GM10266 (cell line): Measurements from ENCODE around the gene PDE6A.
"Not testable (repeated sequence)": the region's sequence is repeated elsewhere in the genome, so short reads cannot be mapped to it uniquely, and the experiment has no call there.

ENCODE experiments used
- DNase-seq: peaks from one replicate; pipeline ENCODE4 v3.0.0; 2012; ENCODE audit errors: extremely low spot score
- TF ChIP-seq, protein P1 (sequence below): IDR thresholded peaks from 2 replicates; pipeline ENCODE4 v1.5.1; 2012; ENCODE audit warnings: mild to moderate bottlenecking, low read depth; ENCODE audit not compliant: control insufficient read depth, insufficient read depth; ENCODE audit errors: missing control alignments

The PDE6A gene

DNA sequence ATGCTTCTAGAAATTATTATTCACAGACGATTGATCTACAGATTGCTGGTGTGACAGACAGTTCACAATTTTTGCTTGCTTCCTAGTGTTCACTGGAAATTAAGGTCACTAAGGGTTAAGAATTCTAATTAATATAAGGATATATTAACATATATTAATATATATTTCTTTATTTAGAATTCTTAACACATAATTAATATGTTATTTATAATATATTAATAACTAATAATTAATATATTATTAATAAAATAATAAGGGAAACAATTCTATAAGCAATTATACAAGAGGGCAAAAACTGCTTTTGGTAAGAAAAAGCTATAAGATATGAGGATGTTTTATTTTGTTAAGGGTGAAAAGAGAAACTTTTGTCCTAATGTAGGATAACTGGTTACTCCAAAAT lies 56.3 kb downstream of the PDE6A start:
- TF ChIP-seq, protein P1, sequence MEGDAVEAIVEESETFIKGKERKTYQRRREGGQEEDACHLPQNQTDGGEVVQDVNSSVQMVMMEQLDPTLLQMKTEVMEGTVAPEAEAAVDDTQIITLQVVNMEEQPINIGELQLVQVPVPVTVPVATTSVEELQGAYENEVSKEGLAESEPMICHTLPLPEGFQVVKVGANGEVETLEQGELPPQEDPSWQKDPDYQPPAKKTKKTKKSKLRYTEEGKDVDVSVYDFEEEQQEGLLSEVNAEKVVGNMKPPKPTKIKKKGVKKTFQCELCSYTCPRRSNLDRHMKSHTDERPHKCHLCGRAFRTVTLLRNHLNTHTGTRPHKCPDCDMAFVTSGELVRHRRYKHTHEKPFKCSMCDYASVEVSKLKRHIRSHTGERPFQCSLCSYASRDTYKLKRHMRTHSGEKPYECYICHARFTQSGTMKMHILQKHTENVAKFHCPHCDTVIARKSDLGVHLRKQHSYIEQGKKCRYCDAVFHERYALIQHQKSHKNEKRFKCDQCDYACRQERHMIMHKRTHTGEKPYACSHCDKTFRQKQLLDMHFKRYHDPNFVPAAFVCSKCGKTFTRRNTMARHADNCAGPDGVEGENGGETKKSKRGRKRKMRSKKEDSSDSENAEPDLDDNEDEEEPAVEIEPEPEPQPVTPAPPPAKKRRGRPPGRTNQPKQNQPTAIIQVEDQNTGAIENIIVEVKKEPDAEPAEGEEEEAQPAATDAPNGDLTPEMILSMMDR = no peak
- no peak for DNase-seq

DNA sequence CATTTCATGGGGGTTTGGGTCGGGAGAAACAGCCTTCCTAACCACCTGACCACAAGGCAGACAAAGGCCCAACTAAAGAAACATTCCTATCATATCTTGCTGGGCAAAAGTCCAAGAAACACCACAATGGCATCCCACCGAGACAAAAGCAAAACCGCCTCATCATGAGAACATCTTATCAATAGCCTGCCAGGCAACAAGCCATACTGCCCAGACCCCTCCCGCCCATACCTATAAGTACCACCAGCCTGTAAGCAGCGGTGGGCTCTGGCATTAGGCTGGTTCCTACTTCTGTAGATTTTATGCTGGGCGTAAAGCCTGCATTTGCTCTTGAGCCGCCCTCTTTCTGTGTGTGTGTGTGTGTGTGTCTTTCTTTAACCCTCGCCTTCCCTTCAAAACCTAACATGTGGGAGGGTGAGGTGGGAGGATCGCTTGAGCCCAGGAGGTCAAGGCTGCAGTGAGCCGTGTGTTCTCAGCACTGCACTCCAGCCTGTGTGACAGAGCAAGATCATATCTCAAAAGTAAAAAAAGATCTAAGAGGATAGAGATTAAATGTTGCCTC lies 56.9 kb downstream of the PDE6A start:
- no peak for DNase-seq
- TF ChIP-seq, protein P1 = no peak

DNA sequence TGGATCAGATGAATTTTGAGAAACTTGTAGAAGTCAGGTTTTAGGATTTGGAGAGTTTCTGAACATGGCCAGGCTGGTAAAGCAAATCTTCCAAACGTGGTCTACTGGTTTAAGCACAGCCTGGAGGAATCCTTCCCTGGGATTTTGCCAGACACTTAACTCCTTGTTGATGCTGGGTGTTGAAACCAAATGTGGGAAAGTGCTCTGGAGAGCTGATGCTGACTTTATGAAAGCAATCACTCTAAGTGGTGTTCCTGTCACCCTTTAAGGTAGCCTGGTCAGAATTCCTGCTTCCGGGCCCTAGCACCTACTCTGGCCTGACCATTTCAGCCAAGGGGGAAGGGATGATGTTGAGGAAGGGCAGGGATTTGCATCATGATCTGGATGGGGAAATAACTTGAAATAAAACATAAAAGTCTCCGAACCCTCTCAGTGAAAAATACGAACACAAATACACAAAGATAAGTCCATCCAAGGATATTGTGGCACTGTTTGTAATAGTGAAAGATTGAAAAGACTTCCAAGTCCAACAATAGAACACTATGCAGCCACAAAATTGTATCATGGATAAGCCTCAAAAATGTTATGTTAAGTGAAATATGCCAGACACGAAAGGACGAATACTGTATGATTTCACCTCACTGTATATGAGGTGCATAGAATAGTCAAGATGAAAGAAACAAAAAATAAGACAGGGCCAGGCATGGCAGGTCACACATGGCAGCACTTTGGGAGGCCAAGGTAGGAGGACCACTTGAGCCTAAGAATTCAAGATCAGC lies 57.7 kb downstream of the PDE6A start:
- TF ChIP-seq, protein P1 = no peak
- DNase-seq = no peak

DNA sequence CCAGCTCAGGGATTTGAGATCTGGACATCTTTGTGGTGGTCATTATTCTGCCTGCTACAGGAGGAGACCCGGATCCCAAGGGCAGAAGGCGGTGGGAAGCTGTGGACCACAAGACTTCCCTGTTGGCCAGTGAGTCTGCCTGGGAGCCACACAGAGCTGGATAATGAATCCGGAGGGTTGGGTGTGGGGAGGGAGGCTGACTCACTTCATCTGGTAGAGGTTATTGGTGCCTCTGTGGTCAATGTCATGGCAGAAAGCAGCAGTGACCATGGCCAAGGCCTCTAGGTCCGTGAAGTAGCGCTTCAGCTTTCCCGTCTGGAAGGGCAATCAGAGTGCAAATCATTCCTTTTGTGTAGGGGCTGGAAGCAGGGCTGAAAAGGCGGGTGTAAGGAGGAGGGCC lies 58.5 kb downstream of the PDE6A start:
- TF ChIP-seq, protein P1 = no peak

DNA sequence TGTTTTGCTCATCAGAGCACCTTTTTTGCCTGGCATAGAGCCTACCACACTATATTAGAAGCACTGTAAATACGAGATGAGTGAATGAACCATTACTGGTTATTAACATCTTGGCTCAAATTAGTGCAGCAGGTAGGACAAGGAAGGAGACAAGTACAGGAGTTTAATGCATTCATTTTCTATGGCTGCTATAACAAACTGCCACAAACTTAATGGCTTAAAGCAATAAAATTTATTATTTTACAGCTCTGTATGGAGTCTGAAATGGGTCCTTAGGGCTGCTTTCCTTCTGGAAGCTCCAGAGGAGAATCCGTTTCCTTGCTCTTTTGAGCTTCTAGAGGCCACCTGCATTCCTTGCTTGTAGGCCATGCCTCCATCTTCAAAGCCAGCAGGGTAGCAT lies 59.1 kb downstream of the PDE6A start:
- DNase-seq = no peak
- TF ChIP-seq, protein P1 = no peak

More for the DNA sequence above, 58.5 kb downstream of the PDE6A start:
- DNase-seq = no peak

DNA sequence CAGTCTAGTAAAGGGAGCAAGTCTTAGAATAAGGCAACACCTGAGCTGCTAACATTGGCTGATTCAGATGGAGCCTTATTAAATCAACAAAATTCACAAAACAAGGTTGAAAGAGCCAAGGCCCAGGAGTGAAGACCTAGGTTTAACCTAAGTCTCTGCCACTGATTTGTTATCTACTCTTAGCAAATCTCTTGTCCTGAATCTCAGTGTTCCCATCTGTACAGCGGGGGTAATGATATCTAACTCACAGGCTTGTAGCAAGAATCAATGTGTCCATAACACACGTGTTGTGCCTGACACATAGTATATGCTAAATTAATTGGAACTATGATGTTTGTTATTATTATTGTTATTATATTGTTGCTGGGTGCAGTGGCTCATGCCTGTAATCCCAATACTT lies 61.0 kb downstream of the PDE6A start:
- DNase-seq = no peak
- TF ChIP-seq, protein P1 = no peak

DNA sequence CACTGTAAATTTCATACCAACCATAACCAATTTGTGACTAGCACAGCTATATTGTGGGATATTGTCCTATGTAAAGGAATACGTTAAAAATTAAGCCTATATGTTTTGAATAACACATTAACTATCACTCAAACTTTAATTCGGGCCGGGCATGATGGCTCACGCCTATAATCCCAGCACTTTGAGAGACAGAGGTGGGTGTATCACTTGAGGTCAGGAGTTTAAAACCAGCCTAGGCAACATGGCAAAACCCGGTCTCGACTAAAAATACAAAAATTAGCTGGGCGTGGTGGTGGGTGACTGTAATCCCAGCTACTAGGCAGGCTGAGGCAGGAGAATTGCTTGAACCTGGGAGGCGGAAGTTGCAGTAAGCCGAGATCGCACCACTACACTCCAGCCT lies 62.0 kb downstream of the PDE6A start:
- DNase-seq = not testable (repeated sequence)
